ENCODE measurements around the gene C1QL4. TPM values are rescaled to one million over a fixed set of nuclear protein-coding genes. Genes with fewer than 3 reads are reported as not detected.

Gene C1QL4
- polyA plus RNA-seq, 2 donors = not detected

DNA sequence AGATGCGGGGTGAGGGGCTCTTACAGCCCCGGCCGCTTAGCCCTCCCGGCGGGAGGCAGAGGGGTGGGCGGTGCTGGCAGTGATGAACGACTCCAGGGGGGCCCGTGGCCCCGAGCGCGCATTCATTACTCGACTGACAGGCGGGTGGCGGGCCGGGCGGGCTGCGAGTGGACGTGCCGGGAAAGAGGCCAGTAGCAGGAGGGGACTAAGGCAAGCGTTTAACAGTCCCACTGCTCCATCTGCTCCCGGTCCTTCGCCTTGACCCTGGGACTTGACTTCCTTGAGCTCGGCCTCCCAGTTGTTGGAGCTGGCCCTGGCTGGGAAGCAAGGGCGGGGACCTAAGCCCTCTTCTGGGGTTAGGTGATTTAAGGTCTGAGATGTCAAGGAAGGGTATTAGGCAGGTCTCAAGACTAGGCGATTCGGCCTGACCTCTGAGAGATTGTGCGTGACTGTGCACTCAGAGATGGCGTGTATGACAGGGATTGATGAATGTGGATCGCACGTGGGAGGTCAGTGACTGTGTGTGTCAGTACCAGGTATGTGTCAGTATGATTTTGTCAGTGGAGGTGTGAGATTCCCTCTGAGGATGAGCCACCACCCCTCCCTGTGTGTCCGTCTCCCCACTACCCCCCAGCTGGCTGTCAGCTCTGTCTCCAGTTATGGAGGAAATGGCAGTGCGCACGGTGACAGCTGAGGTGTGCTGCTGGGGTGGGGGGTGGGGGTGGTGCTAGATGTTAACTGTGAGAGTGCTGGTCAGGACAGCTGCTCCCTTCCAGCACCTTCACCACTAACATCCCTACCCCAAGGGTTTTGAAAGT lies 6.1 kb upstream of the C1QL4 start:
- WGBS, 2 donors = 3 to 4% methylated on average over 33 of the region's 33 CpGs
- Histone ChIP-seq H3K27me3 (ENCODE audit: control insufficient read depth in 1 of 2, insufficient read depth in 2 of 2, low read length in 2 of 2) (peaks cover 0 to 20% of the 10 kb centered on the region in 2 donors), H3K36me3 (ENCODE audit: control insufficient read depth in 2 of 2, insufficient read depth in 2 of 2, low read length in 1 of 2) (no peaks in the 10 kb centered on the region), H3K4me3 (ENCODE audit: low read depth in 1 of 2, low read length in 2 of 2) (peak overlapping the region in 1 of 2 donors; percentile 32), H3K27ac (ENCODE audit: low read depth in 2 of 2, low read length in 1 of 2) (no peak overlapping the region), H3K9me3 (ENCODE audit: control insufficient read depth in 2 of 2, insufficient read depth in 1 of 2, low read depth in 1 of 2, low read length in 1 of 2) (no peaks in the 10 kb centered on the region), H3K4me1 (ENCODE audit: control insufficient read depth in 2 of 2, insufficient read depth in 2 of 2, low read length in 1 of 2) (peaks cover 12 to 33% of the 10 kb centered on the region in 2 donors)

DNA sequence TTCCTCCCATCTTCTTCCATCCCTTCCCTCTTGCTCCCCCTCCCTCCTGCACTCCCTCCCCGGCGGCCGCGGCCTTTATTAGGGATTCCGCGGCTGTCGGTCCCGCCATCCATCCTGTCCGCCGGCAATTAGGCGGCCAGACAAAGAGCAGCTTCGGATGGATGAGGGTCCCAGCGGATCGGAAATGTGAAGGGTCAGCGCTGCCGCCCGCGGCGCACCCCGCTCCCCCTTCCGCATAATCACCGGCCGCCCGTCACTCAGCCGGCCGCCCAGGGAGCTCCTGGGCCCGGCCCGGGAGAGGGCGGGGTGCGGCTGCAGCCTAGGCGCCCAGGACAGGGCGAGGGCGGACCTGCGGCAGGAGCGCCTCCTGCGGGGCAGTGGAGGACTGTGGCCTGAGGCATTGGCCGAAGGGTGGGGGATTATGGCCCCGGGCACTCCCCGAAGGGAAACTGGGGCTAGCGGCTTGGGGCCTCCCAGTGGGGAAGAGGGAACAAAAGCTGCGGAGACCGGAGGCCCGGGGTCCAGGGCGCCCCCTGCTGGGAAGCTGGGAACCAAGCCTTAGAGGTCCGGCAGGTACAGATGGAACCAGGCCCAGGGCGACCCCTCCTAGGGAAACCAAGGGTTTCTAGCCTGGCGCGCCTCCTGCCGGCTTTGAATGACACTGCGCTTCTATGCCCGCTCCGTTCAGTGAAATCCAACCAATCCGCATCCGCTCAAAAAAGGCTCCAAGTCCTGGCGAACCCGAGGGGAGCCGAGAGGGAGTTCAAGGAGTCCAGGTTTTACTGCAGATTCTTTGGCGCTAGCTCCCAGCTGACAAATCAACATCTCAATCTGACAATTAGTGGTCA lies 5.3 kb upstream of the C1QL4 start:
- 1 to 4% methylated on average over 56 to 58 of the region's 58 CpGs for WGBS, 2 donors
- Histone ChIP-seq H3K27me3 (ENCODE audit: control insufficient read depth in 1 of 2, insufficient read depth in 2 of 2, low read length in 2 of 2) (peaks cover 0 to 20% of the 10 kb centered on the region in 2 donors), H3K4me1 (ENCODE audit: control insufficient read depth in 2 of 2, insufficient read depth in 2 of 2, low read length in 1 of 2) (peaks cover 11 to 26% of the 10 kb centered on the region in 2 donors), H3K9me3 (ENCODE audit: control insufficient read depth in 2 of 2, insufficient read depth in 1 of 2, low read depth in 1 of 2, low read length in 1 of 2) (no peaks in the 10 kb centered on the region), H3K36me3 (ENCODE audit: control insufficient read depth in 2 of 2, insufficient read depth in 2 of 2, low read length in 1 of 2) (no peaks in the 10 kb centered on the region), H3K4me3 (ENCODE audit: low read depth in 1 of 2, low read length in 2 of 2) (peak overlapping the region; percentile 32 to 44), H3K27ac (ENCODE audit: low read depth in 2 of 2, low read length in 1 of 2) (no peak overlapping the region)

DNA sequence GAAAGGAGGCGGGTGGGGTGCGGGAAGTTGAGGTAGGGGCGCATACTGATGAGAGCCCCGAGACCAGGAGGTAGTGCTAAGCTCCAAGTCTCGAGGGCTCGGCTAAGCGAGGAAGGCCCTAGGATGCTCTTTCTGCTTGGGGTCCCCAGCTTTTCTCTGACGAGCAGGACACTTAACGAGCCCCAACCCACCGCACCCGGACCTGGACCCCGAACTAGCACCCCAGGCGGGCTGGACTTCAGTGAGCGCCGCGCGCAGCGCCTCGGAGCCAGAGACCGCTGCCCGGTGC lies 4.7 kb upstream of the C1QL4 start:
- H3K27me3 ChIP-seq (ENCODE audit: control insufficient read depth in 1 of 2, insufficient read depth in 2 of 2, low read length in 2 of 2) = peaks cover 0 to 20% of the 10 kb centered on the region in 2 donors
- WGBS, 2 donors = 39 to 44% methylated on average over 19 to 21 of the region's 21 CpGs

DNA sequence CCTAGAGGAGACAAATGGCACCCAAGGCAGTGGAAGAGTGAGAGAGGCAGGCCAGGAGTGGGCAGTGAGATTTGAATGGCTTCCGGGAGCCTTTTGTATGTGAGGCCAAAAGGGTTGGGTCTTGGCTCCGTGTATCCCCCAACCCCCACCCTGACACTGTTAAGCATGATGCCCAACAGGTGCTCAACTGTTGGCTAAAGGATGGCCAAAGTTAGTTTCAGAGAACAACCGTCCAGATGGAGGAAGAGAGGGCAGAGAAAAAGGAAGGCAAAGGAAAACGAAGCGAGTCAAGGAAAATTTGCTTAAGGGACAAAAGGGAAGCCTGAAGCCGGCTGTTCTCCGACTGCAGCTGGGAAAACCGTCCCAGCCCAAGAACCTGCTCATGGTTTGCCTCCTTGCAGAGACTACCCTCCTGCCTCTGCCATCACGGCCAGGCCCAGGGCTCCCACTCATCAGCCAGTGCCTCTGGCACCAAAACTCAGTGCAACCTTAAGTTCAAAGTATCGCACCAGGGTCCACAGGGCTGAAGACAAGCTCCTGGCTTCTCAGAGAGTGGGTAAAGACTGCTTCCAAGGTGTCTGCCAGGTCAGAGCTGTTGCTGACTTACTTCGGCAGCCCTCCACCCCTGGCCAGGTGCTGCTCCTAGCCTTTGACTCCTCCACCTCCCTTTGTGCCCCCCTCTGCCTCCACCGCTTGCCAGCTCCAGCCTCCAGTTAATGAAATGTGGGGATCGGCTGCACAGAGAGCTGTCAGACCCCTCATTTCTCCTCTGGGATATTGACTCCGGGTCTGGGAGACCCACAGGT lies 4.2 kb upstream of the C1QL4 start:
- Histone ChIP-seq H3K9me3 (ENCODE audit: control insufficient read depth in 2 of 2, insufficient read depth in 1 of 2, low read depth in 1 of 2, low read length in 1 of 2) (no peaks in the 10 kb centered on the region), H3K36me3 (ENCODE audit: control insufficient read depth in 2 of 2, insufficient read depth in 2 of 2, low read length in 1 of 2) (no peaks in the 10 kb centered on the region), H3K4me1 (ENCODE audit: control insufficient read depth in 2 of 2, insufficient read depth in 2 of 2, low read length in 1 of 2) (peaks cover 8 to 21% of the 10 kb centered on the region in 2 donors), H3K27ac (ENCODE audit: low read depth in 2 of 2, low read length in 1 of 2) (no peak overlapping the region), H3K27me3 (ENCODE audit: control insufficient read depth in 1 of 2, insufficient read depth in 2 of 2, low read length in 2 of 2) (peaks cover 0 to 21% of the 10 kb centered on the region in 2 donors), H3K4me3 (ENCODE audit: low read depth in 1 of 2, low read length in 2 of 2) (no peak overlapping the region)
- WGBS, 2 donors = 56 to 61% methylated on average over 14 of the region's 14 CpGs

More for the DNA sequence above, 4.7 kb upstream of the C1QL4 start:
- no peaks in the 10 kb centered on the region for H3K9me3 ChIP-seq (ENCODE audit: control insufficient read depth in 2 of 2, insufficient read depth in 1 of 2, low read depth in 1 of 2, low read length in 1 of 2)
- no peak overlapping the region for H3K27ac ChIP-seq (ENCODE audit: low read depth in 2 of 2, low read length in 1 of 2)
- H3K4me3 ChIP-seq (ENCODE audit: low read depth in 1 of 2, low read length in 2 of 2) = no peak overlapping the region
- peaks cover 8 to 21% of the 10 kb centered on the region in 2 donors for H3K4me1 ChIP-seq (ENCODE audit: control insufficient read depth in 2 of 2, insufficient read depth in 2 of 2, low read length in 1 of 2)
- no peaks in the 10 kb centered on the region for H3K36me3 ChIP-seq (ENCODE audit: control insufficient read depth in 2 of 2, insufficient read depth in 2 of 2, low read length in 1 of 2)

- H3K27ac ChIP-seq (ENCODE audit: low read depth in 2 of 2, low read length in 1 of 2) = no peak overlapping the region
- peaks cover 4 to 14% of the 10 kb centered on the region in 2 donors for H3K4me1 ChIP-seq (ENCODE audit: control insufficient read depth in 2 of 2, insufficient read depth in 2 of 2, low read length in 1 of 2)
- WGBS, 2 donors = 64 to 70% methylated on average over 6 of the region's 6 CpGs
- no peaks in the 10 kb centered on the region for H3K36me3 ChIP-seq (ENCODE audit: control insufficient read depth in 2 of 2, insufficient read depth in 2 of 2, low read length in 1 of 2)
- no peak overlapping the region for H3K4me3 ChIP-seq (ENCODE audit: low read depth in 1 of 2, low read length in 2 of 2)
- H3K9me3 ChIP-seq (ENCODE audit: control insufficient read depth in 2 of 2, insufficient read depth in 1 of 2, low read depth in 1 of 2, low read length in 1 of 2) = no peaks in the 10 kb centered on the region
- H3K27me3 ChIP-seq (ENCODE audit: control insufficient read depth in 1 of 2, insufficient read depth in 2 of 2, low read length in 2 of 2) = peaks cover 0 to 19% of the 10 kb centered on the region in 2 donors
Measured at GRCh38 chr12:49340095-49340870, 3.3 kb upstream of the C1QL4 start.

- peaks cover 0 to 14% of the 10 kb centered on the region in 2 donors for H3K27me3 ChIP-seq (ENCODE audit: control insufficient read depth in 1 of 2, insufficient read depth in 2 of 2, low read length in 2 of 2)
- peaks cover 4 to 14% of the 10 kb centered on the region in 2 donors for H3K4me1 ChIP-seq (ENCODE audit: control insufficient read depth in 2 of 2, insufficient read depth in 2 of 2, low read length in 1 of 2)
Measured at GRCh38 chr12:49339464-49339861, 2.5 kb upstream of the C1QL4 start.

DNA sequence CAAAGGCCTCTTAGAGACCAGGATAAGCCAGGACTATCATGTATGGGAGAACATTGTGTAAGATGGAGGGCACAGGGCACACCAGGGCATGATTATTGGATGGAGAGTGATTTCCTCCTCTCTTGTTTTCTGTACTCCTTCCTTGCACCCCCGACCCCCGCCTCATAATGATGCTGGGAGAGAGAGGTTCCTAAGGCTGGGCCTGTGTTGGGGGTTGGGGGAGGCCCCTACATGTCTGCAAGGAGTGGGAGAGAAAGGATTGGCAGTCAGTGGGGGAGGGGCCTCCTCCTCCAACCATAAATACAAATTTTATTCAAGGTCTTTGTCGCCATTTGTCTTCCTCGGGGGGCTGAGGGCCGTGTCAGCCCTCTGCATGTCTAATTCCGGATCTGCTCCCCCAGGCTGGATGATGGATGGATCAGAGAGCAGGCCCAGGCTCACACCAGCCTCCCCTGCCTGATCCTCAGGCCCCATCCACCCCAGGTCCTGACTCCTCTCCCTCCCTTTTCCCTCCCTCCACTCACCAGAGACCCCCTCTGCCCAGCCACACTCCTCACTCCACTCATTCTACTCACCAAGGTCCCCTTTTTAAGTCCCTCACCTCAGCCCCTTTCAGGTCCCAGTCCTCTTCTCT lies 2.0 kb upstream of the C1QL4 start:
- Histone ChIP-seq H3K4me1 (ENCODE audit: control insufficient read depth in 2 of 2, insufficient read depth in 2 of 2, low read length in 1 of 2) (peaks cover 4 to 14% of the 10 kb centered on the region in 2 donors), H3K4me3 (ENCODE audit: low read depth in 1 of 2, low read length in 2 of 2) (no peak overlapping the region), H3K36me3 (ENCODE audit: control insufficient read depth in 2 of 2, insufficient read depth in 2 of 2, low read length in 1 of 2) (no peaks in the 10 kb centered on the region), H3K27ac (ENCODE audit: low read depth in 2 of 2, low read length in 1 of 2) (no peak overlapping the region), H3K27me3 (ENCODE audit: control insufficient read depth in 1 of 2, insufficient read depth in 2 of 2, low read length in 2 of 2) (peaks cover 0 to 11% of the 10 kb centered on the region in 2 donors), H3K9me3 (ENCODE audit: control insufficient read depth in 2 of 2, insufficient read depth in 1 of 2, low read depth in 1 of 2, low read length in 1 of 2) (no peaks in the 10 kb centered on the region)
- WGBS, 2 donors = 68 to 86% methylated on average over 6 of the region's 6 CpGs

More at GRCh38 chr12:49339464-49339861, 2.5 kb upstream of the C1QL4 start:
- WGBS, 2 donors = 43 to 54% methylated on average over 5 of the region's 5 CpGs
- Histone ChIP-seq H3K27ac (ENCODE audit: low read depth in 2 of 2, low read length in 1 of 2) (no peak overlapping the region), H3K36me3 (ENCODE audit: control insufficient read depth in 2 of 2, insufficient read depth in 2 of 2, low read length in 1 of 2) (no peaks in the 10 kb centered on the region), H3K9me3 (ENCODE audit: control insufficient read depth in 2 of 2, insufficient read depth in 1 of 2, low read depth in 1 of 2, low read length in 1 of 2) (no peaks in the 10 kb centered on the region), H3K4me3 (ENCODE audit: low read depth in 1 of 2, low read length in 2 of 2) (no peak overlapping the region)

DNA sequence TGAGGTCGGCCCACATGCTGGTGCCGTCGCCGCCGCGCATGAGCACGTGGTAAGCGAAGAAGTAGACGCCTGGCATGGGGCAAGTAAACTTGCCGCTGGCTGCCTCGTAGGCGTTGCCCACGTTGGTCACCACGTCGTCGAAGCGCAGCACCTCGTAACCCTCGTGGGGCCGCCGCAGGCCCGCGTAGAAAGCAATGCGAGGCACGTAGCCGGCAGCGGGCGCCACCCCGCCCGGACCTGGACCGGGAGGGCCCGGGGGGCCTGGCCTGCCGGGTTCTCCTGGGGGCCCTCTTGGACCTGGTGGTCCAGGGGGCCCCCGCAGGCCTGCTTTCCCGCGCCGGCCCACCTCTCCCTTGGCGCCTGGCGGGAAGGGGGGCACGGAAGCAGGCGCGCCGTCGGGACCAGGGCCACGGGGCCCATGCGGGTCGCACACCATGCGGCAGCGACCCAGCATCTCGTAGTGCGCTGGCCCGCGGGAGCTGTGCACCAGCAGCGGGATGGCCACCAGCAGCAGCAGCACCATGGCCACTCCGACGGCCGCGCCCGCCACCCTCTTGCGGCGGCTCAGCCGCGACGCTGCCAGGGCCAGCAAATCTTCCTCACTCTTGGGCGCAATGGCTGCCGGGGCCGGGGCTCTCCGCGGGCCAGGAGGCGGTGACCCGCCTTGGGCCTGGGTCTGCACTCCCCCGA lies 888 bp downstream of the C1QL4 start:
- H3K27me3 ChIP-seq (ENCODE audit: control insufficient read depth in 1 of 2, insufficient read depth in 2 of 2, low read length in 2 of 2) = peaks cover 0 to 9% of the 10 kb centered on the region in 2 donors
- no peaks in the 10 kb centered on the region for H3K9me3 ChIP-seq (ENCODE audit: control insufficient read depth in 2 of 2, insufficient read depth in 1 of 2, low read depth in 1 of 2, low read length in 1 of 2)
- H3K27ac ChIP-seq (ENCODE audit: low read depth in 2 of 2, low read length in 1 of 2) = no peak overlapping the region
- H3K4me3 ChIP-seq (ENCODE audit: low read depth in 1 of 2, low read length in 2 of 2) = no peak overlapping the region
- WGBS, 2 donors = 23 to 25% methylated on average over 62 to 72 of the region's 72 CpGs
- no peaks in the 10 kb centered on the region for H3K36me3 ChIP-seq (ENCODE audit: control insufficient read depth in 2 of 2, insufficient read depth in 2 of 2, low read length in 1 of 2)
- peaks cover 0 to 2% of the 10 kb centered on the region in 2 donors for H3K4me1 ChIP-seq (ENCODE audit: control insufficient read depth in 2 of 2, insufficient read depth in 2 of 2, low read length in 1 of 2)
